NOMO-1 treated with dmso at 0.1 percent for 144 hours (cell line): Measurements from ENCODE around the gene ZNHIT1.
A peak's percentile ranks its signal among the peaks of the same experiment; 100 is the strongest.
"Not testable (repeated sequence)": the region's sequence is repeated elsewhere in the genome, so short reads cannot be mapped to it uniquely, and the experiment has no call there.

Source experiments
- DNase-seq: peaks from one replicate; lab custom pipeline; 2025; ENCODE audit not compliant: unreplicated experiment; lab: John Stamatoyannopoulos, UW

The ZNHIT1 gene

DNA sequence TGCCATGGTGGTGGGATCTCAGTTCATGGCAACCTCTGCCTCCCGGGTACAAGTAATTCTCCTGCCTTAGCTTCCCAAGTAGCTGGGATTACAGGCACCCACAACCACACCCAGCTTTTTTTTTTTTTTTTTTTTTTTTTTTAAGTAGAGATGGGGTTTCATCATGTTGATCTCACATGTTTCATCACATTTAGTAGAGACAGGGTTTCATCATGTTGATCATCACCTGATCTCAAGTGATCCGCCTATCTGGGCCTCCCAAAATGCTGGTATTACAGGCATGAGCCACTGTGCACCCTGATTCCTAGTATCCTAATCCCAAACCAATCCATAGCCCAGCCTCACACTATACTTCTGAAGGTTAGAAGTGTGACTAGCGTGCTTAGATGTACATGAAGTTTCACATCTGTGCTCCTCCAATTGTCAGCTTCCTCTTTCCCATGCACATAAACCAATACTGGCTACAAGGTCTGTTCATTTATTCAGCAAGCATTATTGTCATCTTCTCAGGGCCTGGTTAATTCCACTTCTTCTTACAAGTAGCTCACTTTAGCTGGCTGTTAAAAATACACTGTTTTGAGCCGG is 31.0 kb upstream of the ZNHIT1 start:
- DNase-seq = peak; percentile 89

GRCh38 chr7:101189109-101189508 is 28.9 kb upstream of the ZNHIT1 start:
- DNase-seq = no peak

DNA sequence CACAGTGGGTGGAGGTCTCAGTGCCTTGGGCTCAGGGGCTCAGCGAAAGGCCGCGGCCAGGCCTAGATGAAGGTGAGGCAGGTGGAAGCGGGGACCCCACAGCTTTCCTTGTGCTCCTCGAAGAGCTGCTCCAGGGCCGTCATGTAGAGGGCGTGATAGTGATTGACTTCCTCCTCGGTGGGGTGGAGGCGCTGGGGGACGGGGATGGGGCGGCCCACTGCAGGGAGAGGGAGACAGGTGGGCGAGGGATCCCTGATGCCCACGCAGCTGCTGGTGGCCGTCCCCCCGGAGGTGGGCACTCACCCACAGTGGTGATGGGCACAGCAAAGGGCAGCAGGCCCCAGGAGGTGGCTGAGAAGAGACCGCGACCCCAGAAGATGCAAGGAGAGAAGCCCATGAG is 22.1 kb upstream of the ZNHIT1 start:
- DNase-seq = no peak

GRCh38 chr7:101197991-101198390 is 20.0 kb upstream of the ZNHIT1 start:
- DNase-seq = no peak

GRCh38 chr7:101198476-101198875 is 19.5 kb upstream of the ZNHIT1 start:
- no peak for DNase-seq

DNA sequence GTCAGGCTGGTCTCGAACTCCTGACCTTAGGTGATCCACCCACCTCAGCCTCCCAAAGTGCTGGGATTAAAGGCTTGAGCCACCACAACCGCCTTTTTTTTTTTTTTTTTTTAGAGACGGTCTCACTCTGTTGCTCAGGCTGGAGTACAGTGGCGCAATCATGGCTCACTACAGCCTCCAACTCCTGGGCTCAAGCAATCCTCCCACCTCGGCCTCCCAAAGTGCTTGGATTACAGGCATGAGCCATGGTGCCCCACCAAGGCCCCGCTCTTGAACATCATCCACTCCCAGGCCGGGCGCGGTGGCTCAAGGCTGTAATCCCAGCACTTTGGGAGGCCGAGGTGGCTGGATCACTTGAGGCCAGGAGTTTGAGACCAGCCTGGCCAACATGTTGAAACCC is 18.4 kb upstream of the ZNHIT1 start:
- DNase-seq = not testable (repeated sequence)

DNA sequence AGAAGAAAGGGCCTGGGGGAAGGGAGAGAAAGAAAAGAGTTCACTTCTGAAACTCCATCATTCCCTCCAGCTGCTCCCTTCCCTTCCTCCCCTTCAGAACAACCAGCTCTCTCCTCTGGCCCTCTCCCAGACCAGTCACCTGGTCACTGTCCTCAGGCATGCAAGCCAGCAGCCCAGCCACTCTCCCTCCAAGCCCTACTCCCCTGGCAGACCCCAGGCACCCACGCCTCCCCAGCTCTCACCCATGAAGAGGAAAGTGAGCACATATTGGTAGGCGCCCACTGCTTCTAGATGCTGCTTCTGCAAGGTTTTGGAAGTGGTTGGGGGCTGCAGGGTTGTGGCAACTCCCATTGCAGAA is 17.5 kb upstream of the ZNHIT1 start:
- no peak for DNase-seq

DNA sequence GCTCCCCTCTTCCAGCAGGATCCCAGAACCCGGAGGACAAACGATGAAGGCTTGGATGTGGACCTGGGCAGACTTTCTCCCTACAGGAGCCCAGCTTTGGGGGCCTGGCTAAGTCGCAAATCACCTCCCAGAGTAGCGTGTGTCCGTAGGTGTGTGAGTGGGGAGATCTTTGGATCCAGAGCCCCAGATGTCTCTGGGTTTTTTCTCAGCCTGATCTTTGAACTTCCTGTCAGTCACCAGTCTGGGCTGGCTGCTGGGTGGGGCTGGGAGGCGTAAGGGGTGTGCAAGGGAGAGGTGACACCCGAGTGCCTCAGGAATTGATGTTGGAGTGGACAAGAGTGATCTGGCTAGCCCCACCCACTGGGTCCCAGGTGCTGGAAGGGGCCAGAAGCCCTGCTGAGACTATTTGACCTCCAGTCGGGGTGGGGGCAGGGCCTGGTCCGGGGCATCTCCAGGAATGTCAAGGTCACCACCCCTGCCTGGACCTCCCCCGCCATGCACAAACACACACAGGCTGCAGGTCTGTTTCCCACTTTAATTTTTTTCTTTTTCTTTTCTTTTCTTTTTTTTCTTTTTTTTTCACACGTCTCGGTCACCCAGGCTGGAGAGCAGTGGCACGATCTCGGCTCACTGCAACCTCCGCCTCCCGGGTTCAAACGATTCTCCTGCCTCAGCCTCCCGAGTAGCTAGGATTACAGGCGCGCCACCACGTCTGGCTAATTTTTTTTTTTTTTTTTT is 16.9 kb upstream of the ZNHIT1 start, which contains the start of gene MOGAT3:
MOGAT3 (minus strand) TSS at position 175 of the 738 bp plus-strand sequence. CDS start 182 bp downstream, outside the sequence.
- no peak for DNase-seq

GRCh38 chr7:101201695-101202602 is 16.0 kb upstream of the ZNHIT1 start:
- no peak for DNase-seq

- DNase-seq = no peak
Measured at GRCh38 chr7:101202603-101202918, 15.4 kb upstream of the ZNHIT1 start.

DNA sequence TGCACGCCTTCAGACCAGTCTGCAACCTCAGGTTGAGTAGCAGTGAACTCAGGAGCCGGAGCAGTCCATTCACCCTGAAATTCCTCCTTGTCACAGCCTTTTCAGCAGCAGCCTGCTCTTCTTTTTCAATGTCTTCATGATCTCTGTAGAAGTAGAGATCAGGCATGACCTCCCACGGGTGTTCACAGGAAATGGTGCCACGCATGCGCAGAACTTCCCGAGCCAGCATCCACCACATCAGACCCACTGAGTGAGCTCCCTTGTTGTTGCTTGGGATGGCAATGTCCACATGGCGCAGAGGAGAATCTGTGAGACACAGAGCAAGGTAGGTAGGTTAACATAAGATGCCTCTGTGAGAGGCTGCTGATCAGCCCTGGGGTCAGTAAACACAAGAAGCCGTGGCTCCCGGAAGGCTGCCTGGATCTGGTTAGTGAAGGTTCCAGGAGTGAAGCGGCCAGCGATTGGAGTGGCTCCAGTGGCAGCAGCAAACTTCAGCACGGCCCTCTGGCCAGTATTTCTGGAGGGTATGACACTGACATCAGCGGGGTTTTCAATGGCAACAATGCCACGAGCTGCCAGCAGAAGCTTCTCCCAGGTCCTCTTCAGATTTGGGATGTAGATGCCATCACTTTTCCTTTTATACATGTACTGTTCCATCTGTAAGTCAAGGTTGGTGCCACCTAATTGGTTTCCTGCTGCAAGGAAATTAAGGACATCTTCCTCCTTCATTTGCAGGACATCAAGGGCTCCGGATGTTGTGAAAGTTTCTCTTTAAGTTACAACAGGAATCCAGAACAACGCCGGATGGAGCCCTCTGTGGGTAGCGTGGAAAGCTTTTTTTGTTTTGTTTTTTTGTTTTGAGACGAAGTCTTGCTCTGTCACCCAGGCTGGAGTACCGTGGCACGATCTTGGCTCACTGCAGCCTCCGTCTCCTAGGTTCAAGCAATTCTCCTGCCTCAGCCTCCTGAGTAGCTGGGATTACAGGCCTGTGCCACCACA is 13.9 kb upstream of the ZNHIT1 start:
- peak; percentile 59 for DNase-seq

GRCh38 chr7:101205901-101206664 is 11.9 kb upstream of the ZNHIT1 start:
- DNase-seq = no peak

DNA sequence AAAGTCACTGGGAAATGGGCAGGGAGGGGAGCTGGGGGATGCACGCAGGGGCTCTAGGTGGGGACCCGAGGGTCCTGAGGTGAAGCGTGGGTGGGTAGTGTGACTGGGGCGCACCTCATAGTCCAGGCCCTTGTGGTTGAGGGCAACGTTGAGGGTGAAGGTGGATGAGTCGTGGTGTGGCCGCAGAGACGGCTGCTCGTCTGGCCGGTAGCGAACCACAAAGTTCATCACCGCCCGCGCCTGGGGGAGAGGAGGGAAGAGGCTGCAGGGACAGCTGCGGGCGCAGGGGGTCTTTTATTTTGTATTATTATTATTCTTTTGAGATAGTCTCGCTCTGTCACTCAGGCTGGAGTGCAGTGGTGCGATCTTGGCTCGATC is 11.3 kb upstream of the ZNHIT1 start:
- no peak for DNase-seq

DNA sequence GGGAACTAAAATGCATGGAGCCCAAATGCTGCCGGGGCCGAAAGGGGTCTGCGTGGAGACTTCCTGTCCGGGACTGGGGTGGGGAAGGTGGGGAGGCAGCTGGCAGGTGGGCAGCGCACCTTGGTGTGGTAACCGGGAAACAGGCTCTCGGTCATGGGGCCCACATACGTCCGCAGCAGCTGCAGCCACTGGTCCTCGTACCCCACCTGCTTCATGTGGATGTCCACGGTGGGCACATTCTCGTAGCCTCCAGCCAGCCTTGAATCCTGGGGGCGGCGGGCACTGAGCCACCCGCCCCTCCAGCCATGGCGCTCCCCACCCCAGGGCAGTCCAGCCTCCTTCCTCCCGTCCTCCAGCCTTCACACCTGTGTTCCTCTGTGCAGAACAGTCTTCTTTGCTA is 10.5 kb upstream of the ZNHIT1 start:
- no peak for DNase-seq

- no peak for DNase-seq
Measured at GRCh38 chr7:101208794-101209193, 9.2 kb upstream of the ZNHIT1 start.

DNA sequence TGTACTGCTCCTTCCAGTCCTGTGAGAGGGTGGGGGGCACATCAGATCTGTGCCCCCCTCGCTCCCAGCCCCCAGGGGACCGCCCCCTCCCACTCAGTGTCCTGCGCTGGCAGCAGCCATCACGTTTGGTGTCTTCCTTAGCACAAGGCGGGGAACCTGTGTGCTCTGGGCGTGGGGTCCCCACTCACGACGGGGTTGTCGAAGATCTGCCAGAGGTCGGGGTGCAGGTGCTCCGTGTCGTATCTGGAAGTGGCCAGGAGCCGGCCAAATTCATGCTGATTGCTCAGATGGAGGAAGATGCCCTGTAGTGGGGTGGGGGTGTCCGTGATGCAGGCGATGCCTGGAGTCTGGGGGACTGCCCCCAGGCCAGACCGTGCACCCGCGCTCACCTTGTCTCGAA is 7.8 kb upstream of the ZNHIT1 start:
- DNase-seq = no peak

- DNase-seq = no peak
Measured at GRCh38 chr7:101211501-101211900, 6.5 kb upstream of the ZNHIT1 start.

DNA sequence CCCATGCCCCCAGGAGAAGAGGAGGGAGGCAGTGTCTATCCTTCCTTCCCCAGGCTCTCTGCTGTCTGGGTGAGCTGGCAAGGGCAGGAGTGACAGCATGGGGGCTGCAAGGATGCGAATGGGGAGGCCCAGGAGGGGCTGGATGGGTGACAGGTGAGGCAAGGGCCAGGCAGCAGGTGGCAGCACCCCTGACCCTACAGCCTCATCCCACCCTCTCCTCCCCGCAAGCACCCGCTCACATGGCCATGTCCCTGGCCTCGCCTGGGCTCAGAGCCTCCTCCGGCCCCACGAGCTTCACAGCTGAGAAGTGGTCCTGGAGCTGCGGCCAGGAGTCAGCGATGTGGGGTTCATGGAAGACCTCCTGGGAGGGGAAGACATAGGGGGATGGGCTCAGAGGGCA is 6.0 kb upstream of the ZNHIT1 start:
- no peak for DNase-seq

- DNase-seq = peak; percentile 31
Measured at GRCh38 chr7:101216001-101216859, 1.7 kb upstream of the ZNHIT1 start.
